22Rv1 (cell line): ENCODE results near the gene MYO7B.

Experiments used
- H3K27ac ChIP-seq: fragments of 450-650 bp; 2 replicates; pipeline ENCODE4 v1.5.1; 2017
- CTCF ChIP-seq: fragments of 450-650 bp; IDR thresholded peaks from 2 replicates; pipeline ENCODE4 v1.5.1; 2017; ENCODE audit warnings: mild to moderate bottlenecking
- ZFX ChIP-seq: fragments of 450-650 bp; IDR thresholded peaks from 2 replicates; pipeline ENCODE4 v1.6.1; 2017; ENCODE audit warnings: antibody characterized with exemption, borderline replicate concordance

MYO7B gene

GRCh38 chr2:127634626-127635379, 99.3 kb downstream of the MYO7B start:
- no peak for TF ChIP-seq ZFX
- no peak for TF ChIP-seq CTCF
- H3K27ac ChIP-seq: no peak overlapping the region

- no peak for TF ChIP-seq ZFX
- no peak for TF ChIP-seq CTCF
- no peak overlapping the region for H3K27ac ChIP-seq
Observed at GRCh38 chr2:127635380-127636237, 100.1 kb downstream of the MYO7B start.

GRCh38 chr2:127636248-127637235, 101.1 kb downstream of the MYO7B start:
- no peak overlapping the region for H3K27ac ChIP-seq
- no peak for TF ChIP-seq ZFX
- TF ChIP-seq CTCF: no peak

GRCh38 chr2:127637236-127637630, 101.8 kb downstream of the MYO7B start:
- TF ChIP-seq CTCF: no peak
- no peak for TF ChIP-seq ZFX
- H3K27ac ChIP-seq: no peak overlapping the region

GRCh38 chr2:127637725-127638252, 102.3 kb downstream of the MYO7B start:
- TF ChIP-seq CTCF (no peak), ZFX (no peak)
- H3K27ac ChIP-seq: no peak overlapping the region

- H3K27ac ChIP-seq: no peak overlapping the region
- TF ChIP-seq CTCF: no peak
- no peak for TF ChIP-seq ZFX
Observed at GRCh38 chr2:127638361-127639110, 103.1 kb downstream of the MYO7B start.
